Uterus (tissue), 4 donors: Measurements from ENCODE around the gene ZNF462. TPM values are rescaled to one million over a fixed set of nuclear protein-coding genes. Genes with fewer than 3 reads are reported as not detected.

Experiments
- DNase-seq, 2 donors: peaks; one replicate each; pipeline ENCODE4 v3.0.0-alpha.2; 2019 to 2020
- H3K27ac ChIP-seq, 2 donors: fragments of 200-600 bp; sonication (generic); 1 replicate in 1 of 2; 2 replicates in 1 of 2; pipeline ENCODE4 v1.5.1; 2016 to 2018
- H3K27me3 ChIP-seq, 2 donors: fragments of 200-600 bp; sonication (generic); one replicate each; pipeline ENCODE4 v1.5.1; 2018 to 2019; ENCODE audit warnings: control low read depth in 1 of 2
- H3K36me3 ChIP-seq, 2 donors: fragments of 200-600 bp; sonication (generic); one replicate each; pipeline ENCODE4 v1.5.1; 2019; ENCODE audit warnings: control low read depth in 1 of 2
- H3K4me1 ChIP-seq, 2 donors: fragments of 200-600 bp; sonication (generic); one replicate each; pipeline ENCODE4 v1.5.1; 2018 to 2019; ENCODE audit warnings: control low read depth in 1 of 2
- H3K4me3 ChIP-seq, 2 donors: fragments of 200-600 bp; sonication (generic); 1 replicate in 1 of 2; 2 replicates in 1 of 2; pipeline ENCODE4 v1.5.1; 2018 to 2019; ENCODE audit warnings: mild to moderate bottlenecking in 1 of 2
- H3K9me3 ChIP-seq, 2 donors: fragments of 200-600 bp; sonication (generic); one replicate each; pipeline ENCODE4 v1.5.1; 2019; ENCODE audit warnings: control low read depth in 1 of 2
- CTCF ChIP-seq, 4 experiments: fragments of 200-600 bp in 2 of 4; fragments of 450-650 bp in 2 of 4; sonication (generic) in 2 of 4; IDR thresholded peaks; one replicate each; pipeline ENCODE4 v1.5.1; 2016 to 2019; ENCODE audit warnings: antibody characterized with exemption in 4 of 4, mild to moderate bottlenecking in 2 of 4, moderate library complexity in 1 of 4
- POLR2A ChIP-seq, 2 donors: fragments of 450-650 bp; IDR thresholded peaks; one replicate each; pipeline ENCODE4 v1.6.1; 2016; ENCODE audit warnings: antibody characterized with exemption in 2 of 2, mild to moderate bottlenecking in 1 of 2, moderate library complexity in 1 of 2
- intact Hi-C: fragments of 100-400 bp; cut with DNase I; formaldehyde crosslinking; loops from one replicate; pipeline ENCODE4 v1.15.1; 2023; ENCODE audit warnings: low total_unique reads
- total RNA-seq, 4 donors: library from RNA; depleted of rRNA in 3 of 4; stranded (reverse); fragments of >200 nt in 3 of 4; gene quantifications; one replicate each; pipeline versions ENCODE4 v1.1.0 to v1.2.4, GENCODE V29; 2014 to 2023
- donor health status: DM: yes; HTN: yes; CAD: no.

The ZNF462 gene
- total RNA-seq, 4 donors from 2014 or later = 18.2 to 136 (median 60.1) TPM

DNA sequence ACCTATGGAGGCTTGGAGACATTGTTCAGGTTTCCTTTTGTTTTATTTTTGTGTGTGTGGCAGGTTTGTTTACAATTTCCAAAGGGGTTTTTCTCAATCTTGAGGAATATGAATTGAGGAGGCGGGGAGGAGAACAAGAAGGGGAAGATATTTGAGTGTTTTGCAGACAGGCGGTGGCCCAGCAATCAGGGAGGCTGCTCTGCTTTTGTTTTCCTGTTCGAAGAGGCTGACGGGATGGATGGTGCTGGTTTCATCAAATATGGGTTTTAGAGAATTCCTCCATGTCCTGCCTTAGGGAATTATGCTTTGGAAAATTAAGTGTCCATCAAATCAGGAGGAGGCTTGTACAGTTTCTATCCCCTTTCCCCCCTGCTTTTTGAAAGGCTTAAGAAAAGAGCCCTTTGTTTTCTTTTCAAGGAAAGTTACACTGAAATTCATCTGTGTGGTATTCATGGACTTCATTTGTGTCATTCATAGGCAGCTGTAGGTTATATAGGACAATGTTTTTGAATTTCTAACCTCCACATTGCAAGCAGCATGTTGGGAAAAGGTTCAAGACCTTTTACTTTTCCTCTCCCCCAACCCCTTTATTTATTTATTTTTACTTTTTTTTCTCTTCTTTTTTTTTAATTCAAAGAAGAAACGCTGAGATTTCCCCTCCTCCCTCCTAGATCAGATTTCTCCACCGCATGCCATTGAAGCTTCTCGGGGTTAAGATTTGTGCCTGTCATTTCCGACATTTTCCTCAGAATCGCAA lies 107.4 kb downstream of the ZNF462 start:
- Histone ChIP-seq H3K4me3 (no peak overlapping the region), H3K4me1 (no peaks in the 10 kb centered on the region), H3K9me3 (no peaks in the 10 kb centered on the region), H3K27me3 (no peaks in the 10 kb centered on the region), H3K27ac (no peak overlapping the region), H3K36me3 (no peaks in the 10 kb centered on the region)
- DNase-seq = no peak
- intact Hi-C loops = no loop called here
- TF ChIP-seq POLR2A (IDR thresholded peaks at IDR 0.05) (no peak), CTCF (IDR thresholded peaks at IDR 0.05) (no peak)

DNA sequence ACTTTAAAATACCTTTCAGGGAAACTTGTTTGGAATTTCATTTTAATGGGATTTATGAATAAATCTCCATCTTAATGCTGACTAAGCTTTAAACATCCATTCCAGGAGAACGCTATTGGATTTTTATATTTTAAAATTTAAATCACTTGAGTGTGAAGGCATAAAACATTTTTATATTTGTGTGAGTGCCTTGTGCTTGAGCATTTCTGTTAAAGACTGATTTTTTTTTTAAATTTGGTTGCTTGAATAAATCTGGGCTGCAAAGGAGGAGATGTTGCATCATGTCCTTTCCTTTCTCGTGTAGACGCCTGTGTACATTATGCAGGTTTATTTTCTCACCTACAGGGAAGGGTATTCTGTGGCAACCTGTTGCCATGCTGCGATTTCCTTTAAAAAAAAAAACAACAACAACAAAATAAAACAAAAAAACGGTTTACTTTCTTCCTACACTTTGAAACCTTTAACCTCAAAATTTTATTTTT lies 108.1 kb downstream of the ZNF462 start:
- no peak for DNase-seq
- Histone ChIP-seq H3K27me3 (no peaks in the 10 kb centered on the region), H3K4me1 (no peaks in the 10 kb centered on the region), H3K9me3 (no peaks in the 10 kb centered on the region), H3K4me3 (no peak overlapping the region), H3K36me3 (no peaks in the 10 kb centered on the region), H3K27ac (no peak overlapping the region)
- TF ChIP-seq CTCF (IDR thresholded peaks at IDR 0.05) (no peak), POLR2A (IDR thresholded peaks at IDR 0.05) (no peak)
- intact Hi-C loops = no loop called here

- no peak for DNase-seq
- Histone ChIP-seq H3K4me1 (no peaks in the 10 kb centered on the region), H3K27ac (no peak overlapping the region), H3K27me3 (no peaks in the 10 kb centered on the region), H3K36me3 (no peaks in the 10 kb centered on the region), H3K9me3 (no peaks in the 10 kb centered on the region), H3K4me3 (no peak overlapping the region)
- TF ChIP-seq CTCF (IDR thresholded peaks at IDR 0.05) = no peak
- TF ChIP-seq POLR2A (IDR thresholded peaks at IDR 0.05) = no peak
- intact Hi-C loops = no loop called here
Measured at GRCh38 chr9:106972082-106972481, 109.1 kb downstream of the ZNF462 start.

- TF ChIP-seq CTCF (IDR thresholded peaks at IDR 0.05) (no peak), POLR2A (IDR thresholded peaks at IDR 0.05) (no peak)
- Histone ChIP-seq H3K36me3 (no peaks in the 10 kb centered on the region), H3K4me3 (no peak overlapping the region), H3K27me3 (no peaks in the 10 kb centered on the region), H3K4me1 (no peaks in the 10 kb centered on the region), H3K27ac (no peak overlapping the region), H3K9me3 (no peaks in the 10 kb centered on the region)
- intact Hi-C loops = no loop called here
- DNase-seq = no peak
Measured at GRCh38 chr9:106974341-106974740, 111.4 kb downstream of the ZNF462 start.

GRCh38 chr9:106976772-106977171 lies 113.8 kb downstream of the ZNF462 start:
- H3K4me1 ChIP-seq = no peaks in the 10 kb centered on the region
- no peak overlapping the region for H3K27ac ChIP-seq
- no peaks in the 10 kb centered on the region for H3K9me3 ChIP-seq
- H3K36me3 ChIP-seq = no peaks in the 10 kb centered on the region
- H3K27me3 ChIP-seq = no peaks in the 10 kb centered on the region
- TF ChIP-seq CTCF (IDR thresholded peaks at IDR 0.05) (no peak), POLR2A (IDR thresholded peaks at IDR 0.05) (no peak)
- no peak for DNase-seq
- no peak overlapping the region for H3K4me3 ChIP-seq
- intact Hi-C loops = no loop called here
